Measurements from ENCODE around the gene SPIN1.

Gene SPIN1

DNA sequence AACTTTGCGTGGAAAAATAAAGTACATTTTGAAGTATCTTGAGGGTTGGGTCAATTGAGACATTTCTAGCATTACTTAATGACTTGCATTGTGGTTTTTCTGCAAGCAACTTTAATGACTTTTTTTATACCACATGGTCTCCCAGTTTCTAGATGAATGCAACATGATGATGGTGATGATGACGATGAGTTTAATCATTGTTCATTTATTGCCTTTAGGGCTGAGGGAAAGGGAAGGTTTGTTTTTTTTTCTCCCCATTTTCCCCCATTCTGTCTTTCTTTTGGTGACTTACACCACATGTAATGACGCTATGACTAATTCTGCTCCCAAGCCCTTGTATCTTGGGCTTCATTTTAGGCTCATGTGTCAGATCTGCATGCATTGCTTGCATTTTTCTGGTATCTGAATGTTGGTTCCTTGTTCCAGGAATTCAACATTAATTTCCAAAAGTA, 89.1 kb downstream of the SPIN1 start:
- no peaks in the 10 kb centered on the region for H3K4me1 Mint-ChIP-seq
- no peak overlapping the region for H3K27ac Mint-ChIP-seq
- no peaks in the 10 kb centered on the region for H3K9me3 Mint-ChIP-seq
- no peak overlapping the region for H3K4me3 Mint-ChIP-seq
- peaks cover 20% of the 10 kb centered on the region for H3K36me3 Mint-ChIP-seq
- ATAC-seq, result no peak
- H3K27me3 Mint-ChIP-seq, result no peaks in the 10 kb centered on the region

DNA sequence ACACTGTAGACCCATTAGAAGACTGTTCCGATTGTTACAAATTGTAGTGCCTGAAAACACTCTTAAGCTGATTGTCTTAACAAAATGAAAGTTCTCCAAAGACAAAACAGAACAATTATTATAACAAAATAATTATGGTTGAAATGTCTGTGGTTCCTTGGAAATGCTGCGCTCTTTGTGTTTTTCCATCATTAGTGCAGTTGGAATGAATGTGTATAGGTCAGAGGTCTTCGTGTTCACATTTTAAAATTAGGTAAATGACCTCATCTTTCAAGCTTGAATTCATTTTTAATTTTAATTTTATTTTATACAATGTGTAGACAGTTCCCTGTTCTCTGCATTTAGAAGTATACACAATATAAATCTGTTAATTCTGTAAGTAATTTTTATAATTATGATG, 90.0 kb downstream of the SPIN1 start:
- no peak overlapping the region for H3K27ac Mint-ChIP-seq
- H3K27me3 Mint-ChIP-seq, result no peaks in the 10 kb centered on the region
- no peaks in the 10 kb centered on the region for H3K4me1 Mint-ChIP-seq
- no peaks in the 10 kb centered on the region for H3K9me3 Mint-ChIP-seq
- no peak overlapping the region for H3K4me3 Mint-ChIP-seq
- peaks cover 20% of the 10 kb centered on the region for H3K36me3 Mint-ChIP-seq
- ATAC-seq, result no peak

DNA sequence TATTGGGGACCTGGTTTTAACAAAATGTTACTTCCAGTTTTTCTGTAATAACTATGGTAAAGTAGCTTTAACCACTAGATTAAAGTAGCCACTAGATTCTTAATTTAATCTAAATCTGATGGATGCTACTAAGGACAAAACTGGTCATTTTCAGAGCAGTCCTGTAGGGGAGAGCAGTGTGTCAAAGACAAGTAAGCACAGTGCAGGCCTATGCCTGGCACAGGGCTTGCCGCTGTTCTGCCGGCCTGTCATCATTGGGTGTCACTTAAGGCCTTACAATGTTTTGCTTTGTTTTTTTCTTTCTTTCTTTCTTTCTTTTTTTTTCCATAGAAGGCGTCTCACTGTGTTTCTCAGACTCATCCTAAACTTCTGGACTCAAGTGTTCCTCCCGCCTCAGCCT, 93.7 kb downstream of the SPIN1 start:
- Mint-ChIP-seq H3K9me3 (no peaks in the 10 kb centered on the region), H3K36me3 (peaks cover 7% of the 10 kb centered on the region), H3K4me3 (no peak overlapping the region), H3K27ac (no peak overlapping the region), H3K27me3 (no peaks in the 10 kb centered on the region), H3K4me1 (no peaks in the 10 kb centered on the region)
- ATAC-seq, result no peak

DNA sequence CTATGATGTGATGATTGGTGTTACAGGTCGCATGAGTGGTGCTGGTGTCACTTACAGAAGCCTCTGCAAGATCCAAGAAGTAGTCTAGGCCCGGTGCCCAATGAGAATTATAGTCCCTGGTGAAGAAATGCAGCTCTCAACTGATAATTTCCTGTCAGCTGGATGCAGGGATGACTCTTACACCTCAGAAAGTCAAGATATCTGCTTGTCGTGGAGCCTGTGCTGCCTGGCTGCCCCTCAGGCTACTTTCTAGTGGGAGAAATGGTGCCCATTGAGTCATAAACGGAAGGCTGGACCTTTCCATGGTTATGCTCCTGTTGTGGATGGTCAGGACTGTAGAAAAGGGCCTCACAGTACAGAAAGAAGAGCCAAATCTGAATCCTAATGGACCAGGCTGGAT, 99.9 kb downstream of the SPIN1 start:
- no peak overlapping the region for H3K4me3 Mint-ChIP-seq
- no peak overlapping the region for H3K27ac Mint-ChIP-seq
- no peak for ATAC-seq
- peaks cover 7% of the 10 kb centered on the region for H3K36me3 Mint-ChIP-seq
- no peaks in the 10 kb centered on the region for H3K27me3 Mint-ChIP-seq
- no peaks in the 10 kb centered on the region for H3K4me1 Mint-ChIP-seq
- no peaks in the 10 kb centered on the region for H3K9me3 Mint-ChIP-seq

DNA sequence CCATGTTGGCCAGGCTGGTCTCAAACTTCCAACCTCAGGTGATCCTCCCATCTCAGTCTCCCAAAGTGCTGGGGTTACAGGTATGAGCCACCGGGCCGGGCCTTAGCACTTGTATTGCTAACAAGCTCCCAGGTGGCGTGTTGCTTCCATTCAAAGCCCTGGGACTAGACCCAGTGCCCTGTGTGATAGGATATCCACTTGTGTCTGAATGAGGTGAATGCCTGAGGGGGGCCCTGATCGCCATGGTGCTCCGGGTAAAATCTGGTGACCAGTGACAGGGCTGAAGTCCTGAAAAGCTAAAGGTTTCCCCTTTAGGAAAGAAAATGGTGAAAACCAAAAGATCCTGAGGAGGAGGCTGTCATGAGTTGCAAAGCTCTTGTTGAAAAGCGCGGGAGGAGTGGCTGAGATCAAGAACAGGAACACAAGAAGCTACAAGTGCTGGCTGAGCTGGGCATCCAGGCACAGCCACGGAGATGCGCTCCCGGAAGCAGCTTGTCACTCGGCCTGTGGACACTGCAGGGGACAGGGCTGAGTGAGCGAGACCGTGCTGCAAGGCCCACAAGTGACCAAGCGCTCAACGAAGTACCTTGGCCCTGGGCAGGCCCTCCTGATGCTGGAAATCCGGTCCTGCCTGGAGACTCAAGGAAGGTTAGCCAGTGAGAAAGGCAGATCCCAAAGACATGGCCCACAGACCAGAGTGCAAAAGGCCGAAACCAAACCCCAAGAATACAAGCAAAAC, 106.9 kb downstream of the SPIN1 start:
- no peak overlapping the region for H3K4me3 Mint-ChIP-seq
- no peak overlapping the region for H3K27ac Mint-ChIP-seq
- no peak for ATAC-seq
- H3K9me3 Mint-ChIP-seq, result no peaks in the 10 kb centered on the region
- no peaks in the 10 kb centered on the region for H3K36me3 Mint-ChIP-seq
- H3K4me1 Mint-ChIP-seq, result no peaks in the 10 kb centered on the region
- no peaks in the 10 kb centered on the region for H3K27me3 Mint-ChIP-seq

DNA sequence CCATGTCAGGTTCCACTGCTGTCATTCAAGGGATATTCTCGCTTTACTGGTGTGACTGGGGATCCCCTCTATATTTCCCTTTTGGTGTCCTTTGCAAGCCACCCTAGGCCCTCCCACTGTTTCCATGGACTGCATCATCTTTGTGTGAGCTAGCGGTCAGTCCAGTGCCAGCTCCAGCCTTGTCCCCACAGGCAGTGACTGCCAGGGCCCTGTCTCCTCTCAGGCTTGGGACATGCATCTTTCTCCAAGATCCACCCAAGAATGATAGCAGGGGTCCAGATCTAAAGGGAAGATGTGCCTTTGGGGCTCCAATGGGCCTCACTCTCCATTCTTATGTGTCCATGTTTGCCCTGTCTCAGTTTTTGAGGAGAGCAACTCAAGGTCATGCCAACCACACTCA, 109.0 kb downstream of the SPIN1 start:
- ATAC-seq, result no peak
- Mint-ChIP-seq H3K4me1 (no peaks in the 10 kb centered on the region), H3K27me3 (no peaks in the 10 kb centered on the region), H3K9me3 (no peaks in the 10 kb centered on the region), H3K4me3 (no peak overlapping the region), H3K27ac (no peak overlapping the region), H3K36me3 (no peaks in the 10 kb centered on the region)

DNA sequence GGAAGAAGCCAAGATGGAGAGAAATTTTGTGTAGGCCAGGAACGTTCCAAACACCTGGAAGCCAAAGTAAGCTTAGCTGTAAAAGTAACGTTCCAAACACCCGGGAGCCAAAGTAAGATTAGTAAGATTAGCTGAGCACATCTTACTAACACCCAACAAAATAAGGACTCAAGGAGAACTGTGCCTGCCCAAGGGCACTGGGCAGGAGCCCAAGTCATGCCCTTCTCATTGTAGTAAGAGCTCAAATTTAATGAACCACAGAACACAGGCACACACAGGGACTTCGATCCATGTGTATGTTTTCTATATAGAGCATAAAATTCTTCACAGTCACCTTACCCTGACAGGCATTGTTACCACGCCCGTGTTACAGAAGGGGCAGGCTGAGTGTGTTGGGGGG, 110.6 kb downstream of the SPIN1 start:
- H3K27me3 Mint-ChIP-seq, result no peaks in the 10 kb centered on the region
- H3K27ac Mint-ChIP-seq, result no peak overlapping the region
- no peak for ATAC-seq
- no peaks in the 10 kb centered on the region for H3K36me3 Mint-ChIP-seq
- no peaks in the 10 kb centered on the region for H3K4me1 Mint-ChIP-seq
- H3K9me3 Mint-ChIP-seq, result no peaks in the 10 kb centered on the region
- no peak overlapping the region for H3K4me3 Mint-ChIP-seq

DNA sequence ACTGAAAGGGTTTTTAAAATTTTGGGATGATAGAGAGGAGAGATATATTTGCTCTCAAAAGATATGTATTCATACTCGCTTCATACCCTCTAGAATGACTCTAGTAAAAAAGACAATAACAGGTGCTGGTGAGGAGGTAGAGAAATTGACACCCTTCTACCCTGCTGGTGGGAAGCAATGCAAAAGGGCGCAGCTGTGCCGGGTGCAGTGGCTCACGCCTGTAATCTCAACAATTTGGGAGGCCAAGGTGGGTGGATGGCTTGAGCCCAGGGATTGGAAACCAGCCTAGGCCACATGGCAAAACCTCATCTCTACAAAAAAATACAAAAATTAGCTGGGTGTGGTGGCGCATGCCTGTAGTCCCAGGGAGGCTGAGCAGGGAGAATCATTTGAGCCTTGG, 112.8 kb downstream of the SPIN1 start:
- no peaks in the 10 kb centered on the region for H3K4me1 Mint-ChIP-seq
- no peaks in the 10 kb centered on the region for H3K36me3 Mint-ChIP-seq
- H3K27ac Mint-ChIP-seq, result no peak overlapping the region
- ATAC-seq, result no peak
- no peak overlapping the region for H3K4me3 Mint-ChIP-seq
- H3K27me3 Mint-ChIP-seq, result peaks cover 7% of the 10 kb centered on the region
- peaks cover 4% of the 10 kb centered on the region for H3K9me3 Mint-ChIP-seq

DNA sequence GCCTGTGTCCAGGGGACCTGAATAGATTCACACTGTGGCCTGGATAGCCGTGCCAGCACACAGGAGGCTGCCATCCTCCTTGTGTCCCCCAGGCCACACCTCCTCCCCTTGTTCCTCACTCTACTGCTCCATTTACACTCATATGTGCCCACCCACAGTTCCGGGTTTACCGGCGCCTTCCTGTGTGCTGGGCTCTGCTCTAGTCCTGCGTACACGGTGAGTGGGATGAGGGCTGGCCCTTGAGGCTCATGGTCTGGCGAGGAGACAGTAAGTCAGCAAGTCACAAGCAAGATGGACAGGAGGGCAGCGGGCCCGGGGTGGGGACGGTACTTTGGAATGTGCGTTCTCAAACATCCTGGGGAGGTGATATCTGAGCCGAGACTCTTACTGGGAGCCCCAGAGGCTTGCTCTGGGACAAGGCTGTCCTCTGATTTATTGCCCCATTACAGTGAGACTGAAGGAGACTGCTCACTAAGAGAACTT, 114.3 kb downstream of the SPIN1 start:
- H3K27ac Mint-ChIP-seq, result no peak overlapping the region
- ATAC-seq, result peak; percentile 10
- H3K4me3 Mint-ChIP-seq, result no peak overlapping the region
- H3K4me1 Mint-ChIP-seq, result no peaks in the 10 kb centered on the region
- peaks cover 9% of the 10 kb centered on the region for H3K27me3 Mint-ChIP-seq
- H3K9me3 Mint-ChIP-seq, result peaks cover 4% of the 10 kb centered on the region
- no peaks in the 10 kb centered on the region for H3K36me3 Mint-ChIP-seq

DNA sequence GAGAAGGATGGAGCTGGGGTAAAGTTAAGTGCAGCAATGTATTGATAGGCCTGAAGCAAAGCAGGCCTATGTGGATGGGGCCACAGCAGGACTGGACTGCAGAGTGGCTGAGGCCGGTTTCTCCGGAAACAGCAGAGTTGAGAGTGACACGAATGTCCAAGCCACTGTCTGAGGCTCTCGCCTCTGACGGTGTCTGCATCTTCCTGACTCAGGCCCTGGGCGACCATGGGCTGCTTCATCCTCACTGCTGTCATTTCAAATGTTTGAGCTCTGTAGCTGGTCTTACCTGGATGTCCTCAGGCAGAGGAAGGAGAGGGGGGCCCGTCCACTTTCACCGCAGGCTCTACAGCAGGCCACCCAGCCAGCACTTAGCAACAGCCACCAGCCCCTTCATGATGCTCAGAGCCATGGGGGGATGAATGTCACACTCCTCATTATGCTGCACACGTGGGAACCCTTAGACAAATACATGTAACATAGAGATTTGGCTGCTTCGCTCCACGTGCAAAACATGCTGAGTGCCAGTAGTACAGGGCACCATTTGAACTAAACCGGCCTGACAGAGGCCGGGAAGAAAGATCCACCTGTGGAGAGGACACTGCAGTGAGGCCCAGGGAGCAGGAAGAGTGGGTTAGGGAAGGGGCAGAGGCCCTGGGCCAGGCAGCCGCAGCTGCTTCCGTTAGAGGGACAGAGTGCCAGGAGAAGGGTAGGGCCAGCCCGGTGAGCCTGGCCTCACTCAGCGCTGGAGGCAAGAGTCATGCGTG, 115.0 kb downstream of the SPIN1 start:
- Mint-ChIP-seq H3K4me3 (no peak overlapping the region), H3K27me3 (peaks cover 9% of the 10 kb centered on the region), H3K36me3 (no peaks in the 10 kb centered on the region), H3K27ac (no peak overlapping the region), H3K9me3 (peaks cover 4% of the 10 kb centered on the region), H3K4me1 (no peaks in the 10 kb centered on the region)
- no peak for ATAC-seq

DNA sequence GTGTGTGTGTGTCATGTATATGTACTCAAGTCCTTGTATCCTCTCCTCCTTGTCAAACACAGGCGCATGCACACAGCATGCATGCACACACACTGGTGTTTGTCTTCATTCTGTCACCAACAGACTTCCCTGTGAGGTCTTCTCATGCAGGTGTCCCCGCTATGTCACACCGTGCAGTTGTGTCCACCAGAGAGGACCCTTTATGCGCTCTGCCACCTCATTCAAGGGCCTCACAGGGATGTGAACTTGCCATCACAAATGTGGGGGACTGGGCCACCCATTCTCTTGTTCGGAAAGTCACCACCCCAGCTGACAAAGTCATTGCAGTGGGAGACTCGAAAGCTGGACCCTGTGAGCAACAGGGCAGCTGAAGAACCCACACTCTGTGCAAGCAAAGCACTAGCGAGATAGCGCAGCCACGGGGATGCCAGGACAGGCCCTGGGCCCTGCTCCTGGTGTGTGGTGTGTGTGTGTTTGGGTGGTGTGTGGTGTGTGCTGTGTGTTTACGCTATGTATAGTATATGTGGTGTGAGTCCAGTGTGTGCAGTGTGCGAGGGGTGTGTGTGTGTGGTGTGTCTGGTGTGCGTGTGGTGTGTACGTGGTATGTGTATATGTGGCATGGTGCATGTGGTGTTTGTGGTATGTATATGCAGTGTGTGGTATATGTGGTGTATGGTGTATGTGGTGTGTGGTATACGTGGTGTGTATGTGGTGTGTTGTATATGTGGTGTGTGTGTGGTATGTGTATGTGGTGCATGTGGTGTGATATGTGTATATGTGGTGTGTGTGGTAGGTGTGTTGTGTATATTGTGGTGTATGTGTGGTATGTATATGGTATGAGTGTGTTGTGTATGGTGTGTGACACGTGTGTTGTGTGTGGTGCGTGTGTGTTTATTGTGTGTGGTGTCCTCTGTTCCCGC, 115.9 kb downstream of the SPIN1 start:
- peaks cover 9% of the 10 kb centered on the region for H3K27me3 Mint-ChIP-seq
- H3K9me3 Mint-ChIP-seq, result peaks cover 4% of the 10 kb centered on the region
- peak; percentile 10 for ATAC-seq
- H3K27ac Mint-ChIP-seq, result no peak overlapping the region
- no peaks in the 10 kb centered on the region for H3K36me3 Mint-ChIP-seq
- no peaks in the 10 kb centered on the region for H3K4me1 Mint-ChIP-seq
- H3K4me3 Mint-ChIP-seq, result no peak overlapping the region

DNA sequence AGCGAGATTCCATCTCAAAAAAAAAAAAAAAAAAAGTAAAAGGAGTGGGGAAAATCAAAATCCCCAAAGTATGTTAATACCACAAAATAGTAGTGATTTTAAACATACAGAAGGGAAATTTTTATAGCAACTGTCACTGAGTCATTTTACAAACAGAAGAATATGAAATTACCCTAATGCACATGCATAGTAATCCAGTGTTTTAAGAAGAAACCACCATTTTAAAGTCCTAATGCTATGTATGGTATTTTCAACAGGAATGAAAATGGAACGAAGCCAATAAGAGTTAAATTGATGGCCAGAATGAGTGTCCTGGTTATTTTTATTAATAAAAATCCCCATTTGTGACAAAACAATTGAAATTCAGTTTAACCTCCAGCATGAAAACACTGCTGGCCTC, 120.1 kb downstream of the SPIN1 start:
- Mint-ChIP-seq H3K4me1 (no peaks in the 10 kb centered on the region), H3K9me3 (peaks cover 4% of the 10 kb centered on the region), H3K36me3 (no peaks in the 10 kb centered on the region), H3K27ac (no peak overlapping the region), H3K4me3 (no peak overlapping the region), H3K27me3 (peaks cover 9% of the 10 kb centered on the region)
- no peak for ATAC-seq

DNA sequence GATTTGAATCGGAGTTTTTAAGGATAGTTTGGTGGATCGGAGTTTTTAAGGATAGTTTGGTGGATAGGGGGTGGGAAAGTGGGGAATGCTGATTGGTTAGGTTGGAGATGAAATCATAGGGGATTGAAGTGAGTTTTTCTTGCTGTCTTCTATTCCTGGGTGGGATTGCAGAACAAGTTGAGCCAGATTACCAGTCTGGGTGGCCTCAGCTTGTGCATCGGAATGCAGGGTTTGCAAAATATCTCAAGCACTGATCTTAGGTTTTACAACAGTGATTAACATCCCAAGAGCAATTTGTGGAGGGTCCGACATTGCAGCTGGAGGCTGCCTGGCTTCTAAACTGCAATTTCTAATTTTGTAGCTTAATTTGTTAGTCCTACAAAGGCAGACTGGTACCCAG, 123.7 kb downstream of the SPIN1 start:
- no peaks in the 10 kb centered on the region for H3K36me3 Mint-ChIP-seq
- ATAC-seq, result no peak
- no peaks in the 10 kb centered on the region for H3K27me3 Mint-ChIP-seq
- H3K4me3 Mint-ChIP-seq, result no peak overlapping the region
- H3K9me3 Mint-ChIP-seq, result no peaks in the 10 kb centered on the region
- H3K4me1 Mint-ChIP-seq, result no peaks in the 10 kb centered on the region
- H3K27ac Mint-ChIP-seq, result no peak overlapping the region

DNA sequence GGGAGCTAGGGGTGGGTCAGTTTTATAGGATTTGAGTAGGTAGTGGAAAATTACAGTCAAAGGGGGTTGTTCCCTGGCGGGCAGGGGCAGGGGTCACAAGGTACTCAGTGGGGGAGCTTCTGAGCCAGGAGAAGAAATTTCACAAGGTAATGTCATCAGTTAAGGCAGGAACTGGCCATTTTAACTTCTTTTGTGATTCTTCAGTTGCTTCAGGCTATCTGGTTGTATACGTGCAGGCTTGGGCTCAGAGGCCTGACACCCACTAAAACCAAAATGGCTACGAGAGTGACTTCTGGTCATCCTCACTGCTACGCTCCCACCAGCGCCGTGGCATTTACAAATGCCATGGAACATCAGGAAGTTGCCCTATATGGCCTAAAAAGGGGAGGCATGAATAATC, 126.0 kb downstream of the SPIN1 start:
- Mint-ChIP-seq H3K4me1 (no peaks in the 10 kb centered on the region), H3K4me3 (no peak overlapping the region), H3K9me3 (no peaks in the 10 kb centered on the region), H3K36me3 (no peaks in the 10 kb centered on the region), H3K27ac (no peak overlapping the region), H3K27me3 (peaks cover 2% of the 10 kb centered on the region)
- no peak for ATAC-seq

DNA sequence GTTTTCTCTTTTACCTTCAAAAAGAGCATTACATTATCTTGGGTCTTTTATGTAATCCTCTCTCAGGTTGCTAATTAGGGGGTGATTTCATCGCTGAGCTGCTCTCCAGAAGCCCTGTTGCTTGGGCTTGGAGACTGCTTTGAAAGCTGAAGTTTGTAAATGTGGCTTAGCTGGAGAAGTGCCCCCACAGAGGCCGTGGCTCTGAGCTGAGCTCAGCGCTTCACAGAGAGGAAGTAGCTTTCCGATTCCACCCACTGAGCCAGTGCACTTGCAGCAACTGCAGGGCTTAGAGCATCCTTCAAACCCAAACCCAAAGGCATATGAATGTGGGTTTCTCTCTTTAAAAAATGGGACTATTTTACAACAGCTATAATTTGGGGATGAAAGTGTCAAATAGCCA, 133.1 kb downstream of the SPIN1 start:
- H3K27ac Mint-ChIP-seq, result no peak overlapping the region
- H3K9me3 Mint-ChIP-seq, result no peaks in the 10 kb centered on the region
- no peaks in the 10 kb centered on the region for H3K4me1 Mint-ChIP-seq
- H3K27me3 Mint-ChIP-seq, result peaks cover 13% of the 10 kb centered on the region
- no peaks in the 10 kb centered on the region for H3K36me3 Mint-ChIP-seq
- H3K4me3 Mint-ChIP-seq, result no peak overlapping the region
- no peak for ATAC-seq
